ENCODE results near the gene RGS17. TPM values are rescaled to one million over a fixed set of nuclear protein-coding genes. Genes with fewer than 3 reads are reported as not detected.

Gene RGS17
- total RNA-seq, 4 donors from 2014 or later, result 0.88 to 4.8 (median 0.91) TPM; not detected in 1

GRCh38 chr6:153129873-153130514 lies 1.1 kb downstream of the RGS17 start:
- H3K4me3 ChIP-seq, result peak overlapping the region; percentile 52
- H3K9me3 ChIP-seq, result no peaks in the 10 kb centered on the region
- H3K27me3 ChIP-seq, result peaks cover 0 to 4% of the 10 kb centered on the region in 2 donors
- H3K36me3 ChIP-seq, result no peaks in the 10 kb centered on the region
- H3K4me1 ChIP-seq, result peaks cover 0 to 5% of the 10 kb centered on the region in 2 donors
- no peak overlapping the region for H3K27ac ChIP-seq
- TF ChIP-seq POLR2A (IDR thresholded peaks at IDR 0.05) (no peak), CTCF (IDR thresholded peaks at IDR 0.05) (no peak)
- DNase-seq, result no peak
- intact Hi-C loops (cut with DNase I; ENCODE audit: low total_unique reads), result no loop called here

GRCh38 chr6:153126218-153126617 lies 4.9 kb downstream of the RGS17 start:
- no peaks in the 10 kb centered on the region for H3K9me3 ChIP-seq
- peaks cover 0 to 4% of the 10 kb centered on the region in 2 donors for H3K27me3 ChIP-seq
- H3K4me1 ChIP-seq, result peaks cover 0 to 5% of the 10 kb centered on the region in 2 donors
- H3K4me3 ChIP-seq, result no peak overlapping the region
- no peak overlapping the region for H3K27ac ChIP-seq
- TF ChIP-seq POLR2A (IDR thresholded peaks at IDR 0.05), result no peak
- TF ChIP-seq CTCF (IDR thresholded peaks at IDR 0.05), result no peak
- no peaks in the 10 kb centered on the region for H3K36me3 ChIP-seq
- intact Hi-C loops (cut with DNase I; ENCODE audit: low total_unique reads), result no loop called here
- DNase-seq, result no peak

- Histone ChIP-seq H3K9me3 (no peaks in the 10 kb centered on the region), H3K4me3 (no peak overlapping the region), H3K36me3 (no peaks in the 10 kb centered on the region), H3K27ac (no peak overlapping the region), H3K27me3 (peaks cover 0 to 4% of the 10 kb centered on the region in 2 donors), H3K4me1 (no peaks in the 10 kb centered on the region)
- intact Hi-C loops (cut with DNase I; ENCODE audit: low total_unique reads), result no loop called here
- no peak for TF ChIP-seq POLR2A (IDR thresholded peaks at IDR 0.05)
- TF ChIP-seq CTCF (IDR thresholded peaks at IDR 0.05), result no peak
- no peak for DNase-seq
These were observed 6.0 kb downstream of the RGS17 start for GRCh38 chr6:153125032-153125431.

DNA sequence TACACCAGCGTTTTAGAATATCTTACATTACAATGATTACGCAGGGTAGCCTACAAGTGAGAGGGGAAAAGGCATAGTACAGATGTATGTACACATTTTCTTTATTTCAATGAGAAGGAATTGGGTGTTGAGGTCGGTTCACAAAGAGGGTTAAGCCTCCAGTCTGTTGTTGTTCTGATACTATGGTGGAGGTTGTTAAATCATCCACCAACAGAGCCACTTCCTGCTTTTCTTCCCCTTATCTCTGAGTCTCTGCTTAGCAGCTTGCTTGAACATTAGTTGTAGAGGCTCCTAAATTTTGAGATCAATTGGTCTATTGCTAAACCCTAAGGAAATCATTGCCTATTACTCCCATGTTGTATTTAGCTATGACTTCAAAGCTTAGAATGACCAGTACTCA lies 7.3 kb downstream of the RGS17 start:
- intact Hi-C loops (cut with DNase I; ENCODE audit: low total_unique reads), result no loop called here
- Histone ChIP-seq H3K9me3 (no peaks in the 10 kb centered on the region), H3K4me3 (no peak overlapping the region), H3K27me3 (peaks cover 0 to 4% of the 10 kb centered on the region in 2 donors), H3K36me3 (no peaks in the 10 kb centered on the region), H3K27ac (no peak overlapping the region), H3K4me1 (no peaks in the 10 kb centered on the region)
- no peak for DNase-seq
- TF ChIP-seq CTCF (IDR thresholded peaks at IDR 0.05) (no peak), POLR2A (IDR thresholded peaks at IDR 0.05) (no peak)

GRCh38 chr6:153121311-153121710 lies 9.8 kb downstream of the RGS17 start:
- no peak overlapping the region for H3K27ac ChIP-seq
- no peaks in the 10 kb centered on the region for H3K36me3 ChIP-seq
- no peak for DNase-seq
- no peak overlapping the region for H3K4me3 ChIP-seq
- intact Hi-C loops (cut with DNase I; ENCODE audit: low total_unique reads), result no loop called here
- H3K4me1 ChIP-seq, result no peaks in the 10 kb centered on the region
- TF ChIP-seq CTCF (IDR thresholded peaks at IDR 0.05) (no peak), POLR2A (IDR thresholded peaks at IDR 0.05) (no peak)
- no peaks in the 10 kb centered on the region for H3K27me3 ChIP-seq
- no peaks in the 10 kb centered on the region for H3K9me3 ChIP-seq

Measured in uterus (tissue), 4 donors.